ENCODE results near the gene LYPD3. TPM values are rescaled to one million over a fixed set of nuclear protein-coding genes. Genes with fewer than 3 reads are reported as not detected.

Gene LYPD3
- total RNA-seq, 1 donor from 2014 or later = 0.60 TPM

GRCh38 chr19:43474487-43474886 lies 9.1 kb upstream of the LYPD3 start:
- no peak for DNase-seq (ENCODE audit: low spot score, unreplicated experiment)
- Mint-ChIP-seq H3K9me3 (ENCODE audit: low read depth) (no peaks in the 10 kb centered on the region), H3K27me3 (peaks cover 6% of the 10 kb centered on the region), H3K27ac (peak overlapping the region; percentile 76), H3K36me3 (ENCODE audit: insufficient read depth) (peaks cover 5% of the 10 kb centered on the region), H3K4me3 (ENCODE audit: low read depth) (peak overlapping the region; percentile 70), H3K4me1 (ENCODE audit: low read depth) (peaks cover 3% of the 10 kb centered on the region)
- TF ChIP-seq CTCF (IDR thresholded peaks at IDR 0.05; ENCODE audit: unreplicated experiment) = no peak

- Mint-ChIP-seq H3K27me3 (peaks cover 19% of the 10 kb centered on the region), H3K4me3 (ENCODE audit: low read depth) (no peak overlapping the region), H3K27ac (no peak overlapping the region), H3K4me1 (ENCODE audit: low read depth) (peaks cover 3% of the 10 kb centered on the region), H3K36me3 (ENCODE audit: insufficient read depth) (peaks cover 2% of the 10 kb centered on the region), H3K9me3 (ENCODE audit: low read depth) (no peaks in the 10 kb centered on the region)
- DNase-seq (ENCODE audit: low spot score, unreplicated experiment) = no peak
- TF ChIP-seq CTCF (IDR thresholded peaks at IDR 0.05; ENCODE audit: unreplicated experiment) = no peak
Observed at GRCh38 chr19:43471091-43471490, 5.7 kb upstream of the LYPD3 start.

GRCh38 chr19:43470288-43470687 lies 4.9 kb upstream of the LYPD3 start:
- Mint-ChIP-seq H3K4me1 (ENCODE audit: low read depth) (peaks cover under 1% of the 10 kb centered on the region), H3K9me3 (ENCODE audit: low read depth) (no peaks in the 10 kb centered on the region), H3K4me3 (ENCODE audit: low read depth) (no peak overlapping the region), H3K27me3 (peaks cover 26% of the 10 kb centered on the region), H3K36me3 (ENCODE audit: insufficient read depth) (peaks cover under 1% of the 10 kb centered on the region), H3K27ac (no peak overlapping the region)
- no peak for TF ChIP-seq CTCF (IDR thresholded peaks at IDR 0.05; ENCODE audit: unreplicated experiment)
- DNase-seq (ENCODE audit: low spot score, unreplicated experiment) = no peak

- DNase-seq (ENCODE audit: low spot score, unreplicated experiment) = no peak
- Mint-ChIP-seq H3K9me3 (ENCODE audit: low read depth) (no peaks in the 10 kb centered on the region), H3K27ac (no peak overlapping the region), H3K4me1 (ENCODE audit: low read depth) (no peaks in the 10 kb centered on the region), H3K4me3 (ENCODE audit: low read depth) (no peak overlapping the region), H3K27me3 (peaks cover 32% of the 10 kb centered on the region), H3K36me3 (ENCODE audit: insufficient read depth) (no peaks in the 10 kb centered on the region)
- TF ChIP-seq CTCF (IDR thresholded peaks at IDR 0.05; ENCODE audit: unreplicated experiment) = no peak
Observed at GRCh38 chr19:43469160-43469480, 3.7 kb upstream of the LYPD3 start.

- DNase-seq (ENCODE audit: low spot score, unreplicated experiment) = no peak
- H3K4me1 Mint-ChIP-seq (ENCODE audit: low read depth) = no peaks in the 10 kb centered on the region
- H3K36me3 Mint-ChIP-seq (ENCODE audit: insufficient read depth) = peaks cover 1% of the 10 kb centered on the region
- TF ChIP-seq CTCF (IDR thresholded peaks at IDR 0.05; ENCODE audit: unreplicated experiment) = no peak
- H3K27ac Mint-ChIP-seq = no peak overlapping the region
- peaks cover 36% of the 10 kb centered on the region for H3K27me3 Mint-ChIP-seq
- H3K4me3 Mint-ChIP-seq (ENCODE audit: low read depth) = no peak overlapping the region
- H3K9me3 Mint-ChIP-seq (ENCODE audit: low read depth) = no peaks in the 10 kb centered on the region
Observed at GRCh38 chr19:43468354-43469159, 3.1 kb upstream of the LYPD3 start.
